Ishikawa (cell line): ENCODE data around the gene RAMP1.
A peak's percentile ranks its signal among the peaks of the same experiment; 100 is the strongest.

Experiments
- CEBPB ChIP-seq: IDR thresholded peaks from 2 replicates; pipeline ENCODE4 v1.6.1; 2012
- CREB1 ChIP-seq: IDR thresholded peaks from 2 replicates; pipeline ENCODE4 v1.6.1; 2012; ENCODE audit warnings: low read depth
- EGR1 ChIP-seq: IDR thresholded peaks from 2 replicates; pipeline ENCODE4 v1.6.1; 2012
- EP300 ChIP-seq: IDR thresholded peaks from 2 replicates; pipeline ENCODE4 v1.6.1; 2012; ENCODE audit warnings: borderline replicate concordance
- FOXM1 ChIP-seq: IDR thresholded peaks from 2 replicates; pipeline ENCODE4 v1.6.1; 2012; ENCODE audit warnings: low read depth, borderline replicate concordance
- NFIC ChIP-seq: IDR thresholded peaks from 2 replicates; pipeline ENCODE4 v1.6.1; 2012
- RAD21 ChIP-seq: IDR thresholded peaks from 2 replicates; pipeline ENCODE4 v1.6.1; 2012; ENCODE audit warnings: low read depth
- TAF1 ChIP-seq: IDR thresholded peaks from 2 replicates; pipeline ENCODE4 v1.6.1; 2012; ENCODE audit warnings: low read depth, mild to moderate bottlenecking
- TCF12 ChIP-seq: IDR thresholded peaks from 2 replicates; pipeline ENCODE4 v1.6.1; 2012; ENCODE audit warnings: low read depth
- TEAD4 ChIP-seq: IDR thresholded peaks from 2 replicates; pipeline ENCODE4 v1.6.1; 2012
- YY1 ChIP-seq: IDR thresholded peaks from 2 replicates; pipeline ENCODE4 v1.6.1; 2012; ENCODE audit warnings: low read depth
- ZBTB7A ChIP-seq: IDR thresholded peaks from 2 replicates; pipeline ENCODE4 v1.6.1; 2012; ENCODE audit warnings: low read depth
- TF ChIP-seq, protein P1 (sequence below): IDR thresholded peaks from 2 replicates; pipeline ENCODE4 v1.6.1; 2012; ENCODE audit warnings: low read depth, mild to moderate bottlenecking
- TF ChIP-seq, protein P2 (sequence below): IDR thresholded peaks from 2 replicates; pipeline ENCODE4 v1.6.1; 2012
- TF ChIP-seq, protein P3 (sequence below): IDR thresholded peaks from 2 replicates; pipeline ENCODE4 v1.6.1; 2012

RAMP1 gene

DNA sequence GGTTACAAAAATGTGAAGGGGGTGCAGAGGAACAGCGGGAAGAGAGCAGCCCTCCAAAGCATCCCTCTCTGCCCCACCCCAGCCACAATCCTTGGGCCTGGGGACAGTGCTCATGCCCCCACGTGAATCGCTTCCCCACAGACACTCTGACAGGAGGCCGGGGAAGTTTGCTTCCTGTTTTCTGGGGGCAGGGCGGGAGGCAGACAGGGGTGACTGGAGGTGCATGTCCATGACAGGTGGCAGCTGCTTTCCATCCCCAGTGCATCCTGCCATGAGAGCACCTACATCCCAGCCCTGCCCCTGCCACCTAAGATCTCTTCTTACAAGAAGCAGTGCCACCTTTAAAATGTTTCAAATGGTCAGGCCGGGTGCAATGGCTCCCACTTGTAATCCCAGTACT, 60.2 kb downstream of the RAMP1 start:
- TF ChIP-seq CREB1 (no peak), EP300 (no peak), ZBTB7A (no peak), TCF12 (no peak), TAF1 (no peak), YY1 (no peak)

DNA sequence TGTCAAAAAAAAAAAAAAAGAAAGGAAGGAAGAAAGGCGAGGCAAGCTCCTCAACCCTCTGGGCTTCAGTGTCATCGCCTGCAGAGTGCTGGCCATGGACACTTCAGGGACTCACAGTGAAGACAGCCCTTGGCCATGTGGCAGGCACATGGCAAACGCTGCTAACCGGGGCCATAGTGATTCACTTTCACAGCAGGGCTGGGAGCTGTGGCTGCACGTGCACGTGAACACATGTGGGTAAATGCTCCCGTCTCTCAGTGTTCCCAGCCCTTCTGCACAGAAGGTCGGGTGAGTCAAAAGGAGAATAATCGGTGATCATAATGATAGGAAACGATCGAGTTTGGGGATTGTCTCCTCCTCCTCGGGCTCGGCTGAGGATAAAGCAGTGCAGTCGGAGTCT, 61.2 kb downstream of the RAMP1 start:
- TF ChIP-seq TCF12 = no peak

DNA sequence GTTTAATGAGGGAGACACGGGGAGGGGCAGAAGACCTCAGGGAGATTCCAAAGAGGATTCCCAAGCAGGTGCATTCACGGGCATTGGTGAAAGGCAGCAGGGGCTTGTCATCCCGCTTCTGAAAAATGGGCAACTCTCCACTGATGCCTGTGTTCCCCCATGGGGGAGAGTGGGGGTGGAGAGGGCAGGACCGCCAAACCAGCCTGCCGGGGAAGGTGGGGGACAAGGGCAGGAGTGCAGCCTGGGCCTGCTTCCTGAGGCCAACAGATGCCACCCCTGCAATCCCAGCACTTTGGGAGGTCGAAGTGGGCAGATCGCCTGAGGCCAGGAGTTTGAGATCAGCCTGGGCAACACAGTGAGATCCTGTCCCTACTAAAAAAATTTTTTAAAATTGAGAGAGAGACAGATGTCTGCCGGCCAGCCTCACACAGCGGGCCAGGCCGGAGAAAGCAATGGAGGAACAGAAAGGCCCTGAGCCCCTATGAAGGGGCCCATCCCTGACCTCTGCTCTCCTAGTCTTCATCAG, 62.6 kb downstream of the RAMP1 start:
- TF ChIP-seq, protein P1, sequence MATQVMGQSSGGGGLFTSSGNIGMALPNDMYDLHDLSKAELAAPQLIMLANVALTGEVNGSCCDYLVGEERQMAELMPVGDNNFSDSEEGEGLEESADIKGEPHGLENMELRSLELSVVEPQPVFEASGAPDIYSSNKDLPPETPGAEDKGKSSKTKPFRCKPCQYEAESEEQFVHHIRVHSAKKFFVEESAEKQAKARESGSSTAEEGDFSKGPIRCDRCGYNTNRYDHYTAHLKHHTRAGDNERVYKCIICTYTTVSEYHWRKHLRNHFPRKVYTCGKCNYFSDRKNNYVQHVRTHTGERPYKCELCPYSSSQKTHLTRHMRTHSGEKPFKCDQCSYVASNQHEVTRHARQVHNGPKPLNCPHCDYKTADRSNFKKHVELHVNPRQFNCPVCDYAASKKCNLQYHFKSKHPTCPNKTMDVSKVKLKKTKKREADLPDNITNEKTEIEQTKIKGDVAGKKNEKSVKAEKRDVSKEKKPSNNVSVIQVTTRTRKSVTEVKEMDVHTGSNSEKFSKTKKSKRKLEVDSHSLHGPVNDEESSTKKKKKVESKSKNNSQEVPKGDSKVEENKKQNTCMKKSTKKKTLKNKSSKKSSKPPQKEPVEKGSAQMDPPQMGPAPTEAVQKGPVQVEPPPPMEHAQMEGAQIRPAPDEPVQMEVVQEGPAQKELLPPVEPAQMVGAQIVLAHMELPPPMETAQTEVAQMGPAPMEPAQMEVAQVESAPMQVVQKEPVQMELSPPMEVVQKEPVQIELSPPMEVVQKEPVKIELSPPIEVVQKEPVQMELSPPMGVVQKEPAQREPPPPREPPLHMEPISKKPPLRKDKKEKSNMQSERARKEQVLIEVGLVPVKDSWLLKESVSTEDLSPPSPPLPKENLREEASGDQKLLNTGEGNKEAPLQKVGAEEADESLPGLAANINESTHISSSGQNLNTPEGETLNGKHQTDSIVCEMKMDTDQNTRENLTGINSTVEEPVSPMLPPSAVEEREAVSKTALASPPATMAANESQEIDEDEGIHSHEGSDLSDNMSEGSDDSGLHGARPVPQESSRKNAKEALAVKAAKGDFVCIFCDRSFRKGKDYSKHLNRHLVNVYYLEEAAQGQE = no peak
- TF ChIP-seq NFIC = no peak
- no peak for TF ChIP-seq RAD21
- TF ChIP-seq TAF1 = no peak
- no peak for TF ChIP-seq FOXM1
- TF ChIP-seq EP300 = no peak
- no peak for TF ChIP-seq ZBTB7A
- TF ChIP-seq TCF12 = no peak
- TF ChIP-seq CEBPB = no peak
- TF ChIP-seq EGR1 = no peak
- no peak for TF ChIP-seq CREB1
- TF ChIP-seq TEAD4 = no peak
- no peak for TF ChIP-seq YY1

DNA sequence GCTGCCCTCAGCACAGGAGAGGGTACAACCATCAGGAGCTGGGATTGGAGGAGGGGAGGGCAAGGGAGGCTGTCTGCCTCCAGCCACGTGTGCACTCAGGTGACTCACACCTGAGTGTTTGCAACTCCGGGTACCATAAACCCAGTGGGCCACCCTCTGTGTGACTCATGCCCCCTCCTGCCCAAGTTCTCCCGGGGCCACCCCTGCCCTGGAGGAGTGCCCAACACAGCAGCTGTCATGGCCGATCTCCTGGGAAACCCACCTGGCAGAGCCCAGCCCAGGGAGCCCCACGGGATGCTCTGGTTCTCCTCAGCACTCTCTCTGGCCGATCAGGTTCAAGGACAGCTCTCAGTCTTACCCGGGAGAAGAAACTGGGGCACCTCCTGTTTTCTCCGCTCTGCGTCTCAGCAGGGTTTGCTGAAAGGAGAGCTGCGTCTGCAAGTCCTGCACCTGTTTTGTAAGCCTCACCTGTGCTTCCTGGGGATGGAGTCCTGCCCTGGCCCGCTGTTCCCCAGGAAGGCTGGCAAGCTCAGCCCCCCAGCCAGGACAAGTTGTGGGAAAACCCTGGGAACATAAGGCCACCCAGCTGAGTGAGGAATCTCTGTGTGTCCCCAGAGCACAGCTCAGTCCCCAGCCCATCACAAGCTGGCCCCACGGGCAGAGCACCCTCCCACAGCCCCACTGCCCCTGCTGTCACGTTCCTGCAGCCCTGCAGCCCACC, 63.4 kb downstream of the RAMP1 start:
- no peak for TF ChIP-seq TEAD4
- TF ChIP-seq CREB1 = no peak
- TF ChIP-seq EGR1 = no peak
- TF ChIP-seq, protein P2, sequence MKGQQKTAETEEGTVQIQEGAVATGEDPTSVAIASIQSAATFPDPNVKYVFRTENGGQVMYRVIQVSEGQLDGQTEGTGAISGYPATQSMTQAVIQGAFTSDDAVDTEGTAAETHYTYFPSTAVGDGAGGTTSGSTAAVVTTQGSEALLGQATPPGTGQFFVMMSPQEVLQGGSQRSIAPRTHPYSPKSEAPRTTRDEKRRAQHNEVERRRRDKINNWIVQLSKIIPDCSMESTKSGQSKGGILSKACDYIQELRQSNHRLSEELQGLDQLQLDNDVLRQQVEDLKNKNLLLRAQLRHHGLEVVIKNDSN = peak; percentile 63; the same call in 1 of the 2 replicates
- no peak for TF ChIP-seq NFIC
- TF ChIP-seq, protein P3, sequence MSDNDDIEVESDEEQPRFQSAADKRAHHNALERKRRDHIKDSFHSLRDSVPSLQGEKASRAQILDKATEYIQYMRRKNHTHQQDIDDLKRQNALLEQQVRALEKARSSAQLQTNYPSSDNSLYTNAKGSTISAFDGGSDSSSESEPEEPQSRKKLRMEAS = peak; percentile 44; the same call in 1 of the 2 replicates
- TF ChIP-seq YY1 = 0 out of 2 replicates have a peak, but pooled peaks have one; percentile 45

DNA sequence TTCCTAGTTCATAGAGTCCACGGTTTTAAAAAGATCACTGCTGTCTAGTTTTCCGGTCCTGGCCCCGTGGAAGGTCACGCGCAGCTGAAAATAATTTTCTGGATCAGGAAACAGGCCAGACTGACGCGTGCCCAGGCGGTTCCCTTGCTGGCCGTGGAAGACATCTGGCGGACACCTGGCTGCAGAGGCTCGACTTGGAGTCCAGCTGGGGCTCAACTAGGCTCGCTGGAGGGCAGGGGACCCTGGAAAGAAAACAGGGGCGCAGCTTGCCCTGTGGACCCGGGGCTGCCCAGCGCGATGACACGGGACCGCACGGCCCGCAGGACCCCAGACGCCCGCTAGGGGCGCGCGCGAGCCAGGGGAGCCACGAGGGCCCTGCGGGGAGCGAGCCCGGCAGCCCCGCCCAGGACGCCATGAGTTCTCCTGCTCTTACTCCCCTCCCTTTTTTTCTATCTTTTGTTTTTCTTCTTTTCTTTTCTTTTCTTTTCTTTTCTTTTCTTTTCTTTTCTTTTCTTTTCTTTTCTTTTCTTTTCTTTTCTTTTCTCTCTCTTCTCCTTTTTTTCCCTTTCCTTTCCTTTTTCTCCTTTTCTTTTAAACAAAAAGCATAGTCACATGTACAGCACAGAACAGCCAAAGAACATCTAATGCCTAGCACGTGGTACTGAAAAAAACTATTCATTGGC, 64.2 kb downstream of the RAMP1 start:
- TF ChIP-seq, protein P3 = peak; percentile 49; the same call in 1 of the 2 replicates
- TF ChIP-seq YY1 (peak; percentile 71), RAD21 (peak; percentile 67), CEBPB (no peak), FOXM1 (no peak)
- TF ChIP-seq, protein P2 = peak; percentile 47; the same call in 1 of the 2 replicates

DNA sequence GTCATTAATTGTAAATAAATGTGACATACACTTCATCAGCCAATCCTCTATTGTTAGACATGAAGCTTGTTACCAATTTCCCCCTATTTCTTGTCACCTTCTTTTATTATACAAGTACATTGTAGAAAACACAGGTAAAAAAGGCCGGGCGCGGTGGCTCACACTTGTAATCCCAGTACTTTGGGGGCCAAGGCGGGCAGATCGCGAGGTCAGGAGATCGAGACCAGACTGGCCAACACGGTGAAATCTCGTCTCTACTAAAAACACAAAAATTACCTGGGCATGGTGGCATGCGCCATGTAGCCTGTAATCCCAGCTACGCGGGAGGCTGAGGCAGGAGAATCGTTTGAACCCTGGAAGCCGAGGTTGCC, 64.7 kb downstream of the RAMP1 start:
- TF ChIP-seq RAD21 (no peak), CEBPB (no peak), TEAD4 (no peak), FOXM1 (no peak), EGR1 (no peak), TAF1 (no peak), YY1 (no peak), TCF12 (no peak), ZBTB7A (no peak), EP300 (no peak), NFIC (no peak), CREB1 (no peak)
- TF ChIP-seq, protein P1 = no peak
- TF ChIP-seq, protein P2 = no peak
- TF ChIP-seq, protein P3 = no peak
